ENCODE data around the gene DHCR24. TPM values are rescaled to one million over a fixed set of nuclear protein-coding genes. Genes with fewer than 3 reads are reported as not detected.

Gene DHCR24
- total RNA-seq, 1 donor from 2014 or later, result 168 TPM

DNA sequence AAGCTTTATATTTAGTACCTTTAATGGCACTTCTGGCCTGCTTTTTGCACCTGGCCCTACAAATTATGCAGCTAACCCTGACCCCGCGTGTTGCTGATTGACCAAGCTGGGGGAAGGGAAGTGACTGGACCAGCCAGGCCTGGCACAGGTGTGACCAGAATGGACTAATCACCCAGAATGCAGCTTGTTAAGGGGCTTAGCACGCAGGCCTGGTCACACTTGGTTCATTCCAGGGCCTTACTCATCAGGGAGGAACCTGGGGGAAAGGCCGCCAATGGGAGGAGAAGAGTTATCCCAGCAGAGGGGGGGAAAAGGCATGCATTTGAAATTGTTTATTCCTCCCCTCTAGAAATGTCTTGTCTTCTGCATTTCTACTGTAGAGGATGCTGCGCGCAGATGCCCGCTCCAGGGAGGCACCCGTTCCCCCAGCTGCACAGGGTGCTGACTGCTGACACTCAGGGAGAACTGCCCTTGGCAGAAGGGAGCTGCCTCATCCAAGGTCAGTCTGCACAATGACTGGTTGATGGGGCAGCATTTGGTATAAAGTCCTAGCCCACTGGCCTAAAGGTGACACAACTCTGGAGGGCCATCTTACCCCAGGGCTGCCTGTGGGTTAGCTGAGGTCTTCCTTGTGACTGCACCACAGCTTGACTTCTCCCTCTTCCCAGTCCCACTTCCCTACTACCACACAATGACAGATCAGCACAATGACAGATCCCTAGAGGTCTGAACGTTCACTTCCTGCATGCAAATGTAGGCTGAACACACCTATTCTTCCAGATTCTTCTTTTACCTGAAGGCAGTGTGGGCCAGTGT, 29.0 kb downstream of the DHCR24 start:
- H3K79me2 ChIP-seq (ENCODE audit: insufficient read depth, low read length), result peaks cover 6% of the 10 kb centered on the region
- TF ChIP-seq, protein P1, sequence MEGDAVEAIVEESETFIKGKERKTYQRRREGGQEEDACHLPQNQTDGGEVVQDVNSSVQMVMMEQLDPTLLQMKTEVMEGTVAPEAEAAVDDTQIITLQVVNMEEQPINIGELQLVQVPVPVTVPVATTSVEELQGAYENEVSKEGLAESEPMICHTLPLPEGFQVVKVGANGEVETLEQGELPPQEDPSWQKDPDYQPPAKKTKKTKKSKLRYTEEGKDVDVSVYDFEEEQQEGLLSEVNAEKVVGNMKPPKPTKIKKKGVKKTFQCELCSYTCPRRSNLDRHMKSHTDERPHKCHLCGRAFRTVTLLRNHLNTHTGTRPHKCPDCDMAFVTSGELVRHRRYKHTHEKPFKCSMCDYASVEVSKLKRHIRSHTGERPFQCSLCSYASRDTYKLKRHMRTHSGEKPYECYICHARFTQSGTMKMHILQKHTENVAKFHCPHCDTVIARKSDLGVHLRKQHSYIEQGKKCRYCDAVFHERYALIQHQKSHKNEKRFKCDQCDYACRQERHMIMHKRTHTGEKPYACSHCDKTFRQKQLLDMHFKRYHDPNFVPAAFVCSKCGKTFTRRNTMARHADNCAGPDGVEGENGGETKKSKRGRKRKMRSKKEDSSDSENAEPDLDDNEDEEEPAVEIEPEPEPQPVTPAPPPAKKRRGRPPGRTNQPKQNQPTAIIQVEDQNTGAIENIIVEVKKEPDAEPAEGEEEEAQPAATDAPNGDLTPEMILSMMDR (IDR thresholded peaks at IDR 0.05; ENCODE audit: insufficient read depth, low read depth, low read length), result no peak
- TF ChIP-seq EZH2 (IDR thresholded peaks at IDR 0.05; ENCODE audit: insufficient read depth, low read length), result no peak
- no peak for FAIRE-seq
- no peaks in the 10 kb centered on the region for H3K27me3 ChIP-seq (ENCODE audit: insufficient read depth, low read length)
- H3K9me3 Mint-ChIP-seq (ENCODE audit: unreplicated experiment), result peaks cover 2% of the 10 kb centered on the region
- H3K9ac ChIP-seq (ENCODE audit: low read length), result no peak overlapping the region
- H4K20me1 ChIP-seq (ENCODE audit: insufficient read depth, low read length), result peaks cover 7% of the 10 kb centered on the region
- H3K4me2 ChIP-seq (ENCODE audit: low read length), result peak overlapping the region; percentile 25
- H3K36me3 ChIP-seq (ENCODE audit: insufficient read depth, low read length), result peaks cover 23% of the 10 kb centered on the region
- H3K27ac Mint-ChIP-seq (ENCODE audit: unreplicated experiment), result no peak overlapping the region
- peaks cover 27% of the 10 kb centered on the region for H3K4me1 ChIP-seq (ENCODE audit: insufficient read depth, low read length)
- peaks cover 40% of the 10 kb centered on the region for H3K4me1 Mint-ChIP-seq (ENCODE audit: low read depth, unreplicated experiment)
- H3K9me3 ChIP-seq (ENCODE audit: insufficient read depth, low read depth, low read length), result no peaks in the 10 kb centered on the region
- DNase-seq (ENCODE audit: low read depth), result peak; percentile 87
- H2AFZ ChIP-seq (ENCODE audit: low read depth, low read length), result no peak overlapping the region
- H3K36me3 Mint-ChIP-seq (ENCODE audit: low read depth, unreplicated experiment), result peaks cover 29% of the 10 kb centered on the region
- H3K4me3 ChIP-seq (ENCODE audit: insufficient read depth, low read depth, low read length), result no peak overlapping the region
- H3K27ac ChIP-seq (ENCODE audit: low read depth, low read length), result peak overlapping the region; percentile 69
- no peak overlapping the region for H3K4me3 Mint-ChIP-seq (ENCODE audit: unreplicated experiment)
- no peaks in the 10 kb centered on the region for H3K27me3 Mint-ChIP-seq (ENCODE audit: low read depth, unreplicated experiment)

DNA sequence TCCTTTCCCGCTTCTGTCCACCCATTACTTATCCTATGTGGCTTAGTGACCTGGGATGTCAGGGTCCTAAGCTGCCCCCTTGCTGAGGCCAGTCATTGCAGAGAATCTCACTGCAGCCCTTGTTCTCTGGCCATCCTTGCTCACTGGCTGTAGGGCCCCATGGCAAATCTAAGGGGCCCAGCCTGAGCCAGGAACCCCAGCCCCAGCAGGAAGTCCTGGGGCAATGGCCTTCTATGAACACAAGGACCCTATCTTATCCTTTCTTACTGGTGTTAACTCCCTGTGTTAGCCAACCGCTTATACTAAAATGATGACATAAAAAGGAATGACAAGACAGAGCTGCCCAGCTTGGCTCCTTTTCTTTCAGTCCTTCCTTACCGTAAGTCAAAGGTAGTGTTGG, 29.9 kb downstream of the DHCR24 start:
- Histone ChIP-seq H3K4me3 (ENCODE audit: insufficient read depth, low read depth, low read length) (no peak overlapping the region), H3K9ac (ENCODE audit: low read length) (peak overlapping the region; percentile 45), H3K4me1 (ENCODE audit: insufficient read depth, low read length) (peaks cover 31% of the 10 kb centered on the region), H4K20me1 (ENCODE audit: insufficient read depth, low read length) (peaks cover 7% of the 10 kb centered on the region), H3K27me3 (ENCODE audit: insufficient read depth, low read length) (no peaks in the 10 kb centered on the region), H3K27ac (ENCODE audit: low read depth, low read length) (peak overlapping the region; percentile 69), H3K4me2 (ENCODE audit: low read length) (peak overlapping the region; percentile 14), H3K79me2 (ENCODE audit: insufficient read depth, low read length) (peaks cover 4% of the 10 kb centered on the region), H3K9me3 (ENCODE audit: insufficient read depth, low read depth, low read length) (no peaks in the 10 kb centered on the region), H3K36me3 (ENCODE audit: insufficient read depth, low read length) (peaks cover 25% of the 10 kb centered on the region), H2AFZ (ENCODE audit: low read depth, low read length) (no peak overlapping the region)
- Mint-ChIP-seq H3K4me1 (ENCODE audit: low read depth, unreplicated experiment) (peaks cover 39% of the 10 kb centered on the region), H3K9me3 (ENCODE audit: unreplicated experiment) (peaks cover 2% of the 10 kb centered on the region), H3K27ac (ENCODE audit: unreplicated experiment) (peak overlapping the region; percentile 35), H3K36me3 (ENCODE audit: low read depth, unreplicated experiment) (peaks cover 35% of the 10 kb centered on the region), H3K4me3 (ENCODE audit: unreplicated experiment) (no peak overlapping the region), H3K27me3 (ENCODE audit: low read depth, unreplicated experiment) (no peaks in the 10 kb centered on the region)
- DNase-seq (ENCODE audit: low read depth) (no peak), FAIRE-seq (no peak)
- no peak for TF ChIP-seq EZH2 (IDR thresholded peaks at IDR 0.05; ENCODE audit: insufficient read depth, low read length)
- TF ChIP-seq, protein P1 (IDR thresholded peaks at IDR 0.05; ENCODE audit: insufficient read depth, low read depth, low read length), result no peak

All from astrocyte (in vitro differentiated cells and primary cell).